ENCODE results near the gene RESP18.
"Not testable (repeated sequence)": the region's sequence is repeated elsewhere in the genome, so short reads cannot be mapped to it uniquely, and the experiment has no call there.

Gene RESP18

DNA sequence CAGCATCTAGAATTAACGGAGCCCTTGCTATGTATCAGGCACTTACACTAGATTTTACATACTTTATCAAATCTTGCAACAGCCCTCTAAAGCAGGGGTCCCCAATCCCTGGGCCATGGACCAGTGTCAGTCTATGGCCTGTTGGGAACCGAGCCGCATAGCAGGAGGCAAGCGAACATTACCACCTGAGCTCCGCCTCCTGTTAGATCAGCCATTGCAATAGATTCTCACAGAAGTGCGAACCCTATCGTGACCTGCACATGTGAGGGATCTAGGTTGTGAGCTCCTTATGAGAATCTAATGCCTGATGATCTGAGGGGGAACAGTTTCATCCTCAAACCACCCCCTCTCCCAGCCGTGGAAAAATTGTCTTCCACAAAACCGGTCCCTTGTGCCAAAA is 39.9 kb downstream of the RESP18 start:
- no peak for DNase-seq (ENCODE audit: low read depth in 2 of 2)

DNA sequence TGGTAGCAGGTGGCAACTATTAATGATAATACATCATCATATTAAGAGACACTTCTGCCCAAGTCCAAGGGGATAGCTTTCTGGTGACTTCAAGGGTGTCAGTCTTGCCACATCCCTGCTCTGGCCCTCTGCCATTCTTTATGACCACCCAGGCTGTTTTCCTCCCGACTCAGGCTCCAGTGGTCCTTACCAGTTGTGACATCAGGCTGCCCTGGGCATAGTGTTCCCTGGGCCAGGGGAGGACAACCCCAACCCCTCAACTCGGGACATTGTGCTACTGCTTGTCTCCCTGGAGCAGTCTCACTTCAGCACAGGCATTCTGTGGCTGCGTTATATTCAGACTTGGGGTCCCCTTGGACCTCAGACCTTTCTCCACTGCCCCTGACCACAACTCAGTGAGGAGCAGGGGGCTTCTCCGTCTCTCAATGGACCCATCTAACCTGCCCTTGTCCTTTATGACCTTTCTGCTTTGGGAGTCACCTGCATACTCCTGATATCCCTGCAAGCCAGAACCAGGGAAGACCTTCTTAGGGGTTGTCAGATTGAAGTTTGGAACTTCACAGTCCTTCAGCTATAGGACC is 40.5 kb downstream of the RESP18 start:
- no peak for DNase-seq (ENCODE audit: low read depth in 2 of 2)

DNA sequence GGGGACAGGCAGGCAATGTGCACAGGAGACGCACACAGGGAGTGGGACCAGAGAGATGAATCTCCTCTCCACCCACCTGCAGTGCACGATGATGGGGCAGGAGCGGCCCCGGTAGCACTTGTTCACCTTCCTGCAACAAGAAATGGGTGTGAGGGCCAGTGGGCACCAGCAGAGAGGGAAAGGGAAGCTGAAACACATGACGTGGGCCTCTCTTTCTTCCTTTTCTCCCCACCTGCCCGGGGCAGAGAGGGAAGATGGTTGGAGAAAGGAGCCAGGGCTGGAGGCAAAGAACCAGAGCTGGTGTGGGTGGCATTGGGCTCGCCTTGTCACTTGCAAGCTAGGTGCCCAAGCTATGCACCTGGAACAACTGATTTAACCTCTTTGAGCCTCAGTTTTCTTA is 41.1 kb downstream of the RESP18 start:
- DNase-seq (ENCODE audit: low read depth in 2 of 2): no peak

DNA sequence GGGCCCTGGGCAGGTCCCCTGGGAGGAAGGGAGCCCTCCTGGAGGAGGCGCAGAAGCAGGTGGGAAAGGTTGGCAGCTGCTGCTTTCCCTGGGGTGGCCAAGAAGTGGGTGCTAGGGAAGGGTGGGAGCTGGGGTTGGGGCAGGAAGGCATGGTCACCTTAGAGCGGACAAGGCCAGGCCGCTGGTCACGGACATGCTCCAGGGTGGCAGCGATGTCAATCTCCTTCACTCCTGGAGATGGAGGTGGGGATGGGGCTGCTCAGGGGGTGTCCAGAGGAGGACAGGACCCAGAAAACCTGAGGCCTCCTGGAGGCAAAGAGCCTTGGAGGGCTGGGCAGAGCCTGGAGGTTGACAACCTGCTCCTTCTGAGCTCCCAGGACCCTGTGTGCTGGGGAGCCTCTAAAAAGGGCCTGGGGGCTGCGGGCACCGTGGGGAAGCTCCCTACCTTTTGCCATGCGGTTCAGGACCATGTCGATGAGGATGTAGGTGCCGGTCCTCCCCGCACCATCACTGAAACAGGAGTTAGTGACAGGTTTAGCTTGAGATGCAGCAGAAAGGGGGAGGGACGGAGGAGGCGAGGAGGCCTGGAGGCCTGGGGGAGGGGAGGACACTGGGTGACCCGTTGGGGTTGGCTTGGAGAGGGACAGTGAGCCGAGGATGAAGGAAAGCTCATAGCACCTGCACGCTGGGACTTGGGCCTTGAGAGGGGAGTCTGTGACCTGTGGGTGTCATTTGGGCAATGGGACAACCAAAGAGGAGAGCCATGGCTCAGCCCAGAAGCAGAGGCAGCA is 42.0 kb downstream of the RESP18 start:
- no peak for DNase-seq (ENCODE audit: low read depth in 2 of 2)

DNA sequence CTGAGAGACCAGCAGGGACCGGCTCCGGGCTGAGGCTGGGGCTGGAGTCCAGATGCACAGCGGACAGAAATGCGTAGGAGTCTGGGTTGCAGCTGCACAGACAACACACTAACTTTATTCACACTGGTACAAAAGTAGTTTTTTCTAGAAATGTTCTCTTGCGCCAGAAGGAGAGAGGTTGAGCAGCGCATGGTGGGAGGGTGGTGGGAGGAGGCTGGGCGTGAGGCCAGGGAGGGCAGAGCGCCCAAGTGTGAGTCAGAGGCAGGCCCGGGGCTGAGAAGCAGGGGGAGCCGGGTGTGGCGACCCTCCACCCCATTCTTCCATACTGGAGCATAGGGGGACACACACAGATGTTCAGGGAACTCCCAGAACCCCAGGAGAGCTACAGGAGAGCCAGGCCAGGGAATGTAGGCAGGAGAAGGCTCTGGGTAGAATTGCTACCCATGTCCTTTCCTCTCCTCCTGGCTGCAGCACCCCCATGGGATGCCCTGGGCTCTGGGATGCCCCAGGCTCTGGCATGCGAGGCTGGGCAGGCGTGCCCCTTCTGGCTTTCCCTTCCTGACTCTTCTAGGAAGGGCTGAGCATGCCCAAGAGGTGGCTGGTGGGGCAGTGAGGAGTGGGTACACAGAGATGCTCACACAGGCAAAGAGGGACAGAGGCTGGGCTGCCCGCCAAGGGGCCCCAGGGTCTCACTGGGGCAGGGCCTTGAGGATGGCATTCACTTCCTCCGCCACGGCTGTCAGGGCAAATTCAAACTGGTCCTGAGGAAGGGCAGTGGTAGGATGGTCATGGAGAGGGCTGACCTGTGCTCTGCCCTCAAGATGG is 42.8 kb downstream of the RESP18 start:
- no peak for DNase-seq (ENCODE audit: low read depth in 2 of 2)

DNA sequence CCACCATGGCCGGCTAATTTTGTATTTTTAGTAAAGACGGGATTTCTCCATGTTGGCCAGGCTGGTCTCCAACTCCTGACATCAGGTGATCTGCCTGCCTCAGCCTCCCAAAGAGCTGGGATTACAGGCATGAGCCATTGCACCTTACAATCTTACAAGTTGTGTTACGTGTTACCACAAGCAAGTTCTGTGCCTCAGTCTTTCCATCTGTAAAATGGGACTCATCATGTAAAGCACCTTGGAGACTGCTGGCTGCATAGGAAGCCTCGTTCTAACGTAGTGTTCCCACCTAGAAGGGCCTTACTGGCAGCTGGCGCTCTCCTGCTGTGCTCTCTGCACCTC is 43.4 kb downstream of the RESP18 start:
- DNase-seq (ENCODE audit: low read depth in 2 of 2): no peak

DNA sequence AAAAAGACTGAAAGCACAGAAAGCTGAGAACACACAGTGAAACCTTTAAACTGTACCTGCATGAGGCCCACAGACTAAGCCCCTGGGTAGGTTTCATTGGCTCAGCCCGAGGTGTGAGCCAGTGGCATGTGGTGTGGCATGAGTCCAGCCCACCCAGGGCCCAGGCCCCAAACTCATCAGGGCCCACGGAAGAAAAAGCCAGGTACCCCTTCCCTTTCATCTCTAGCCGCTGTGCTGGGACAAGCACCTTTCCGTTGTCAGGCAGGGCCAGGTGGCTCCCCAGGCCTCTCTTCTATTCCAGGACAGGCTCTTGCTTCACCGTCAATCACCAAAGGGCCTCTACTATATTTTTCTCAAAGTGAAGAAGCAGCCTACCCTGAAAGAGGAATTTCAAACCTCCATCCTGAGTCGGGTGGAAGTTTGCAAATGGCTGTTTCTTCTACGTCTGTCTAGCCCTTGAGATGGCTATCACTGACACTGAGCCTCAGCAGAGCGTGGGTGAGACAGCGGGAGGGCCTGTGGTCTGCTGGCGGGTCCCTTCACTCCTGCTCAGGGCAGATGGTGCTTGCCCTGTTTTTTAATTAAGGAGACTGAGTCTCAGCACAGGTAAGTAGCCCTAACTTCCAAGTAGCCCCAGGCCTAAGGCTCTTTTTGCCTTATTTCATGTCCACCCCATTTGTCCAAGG is 44.8 kb downstream of the RESP18 start:
- DNase-seq (ENCODE audit: low read depth in 2 of 2): no peak

DNA sequence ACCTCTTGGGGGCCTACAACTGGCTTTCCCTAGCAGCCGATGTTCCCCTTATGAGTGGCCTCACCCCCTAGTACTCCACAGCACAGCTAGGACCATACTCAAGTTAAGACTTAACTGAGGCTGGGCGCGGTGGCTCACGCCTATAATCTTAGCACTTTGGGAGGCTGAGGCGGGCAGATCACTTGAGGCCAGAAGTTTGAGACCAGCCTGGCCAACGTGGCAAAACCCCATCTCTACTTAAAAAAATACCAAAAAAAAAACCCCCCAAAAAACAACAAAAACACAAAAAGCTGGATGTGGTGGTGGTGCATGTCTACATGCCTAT is 45.5 kb downstream of the RESP18 start:
- not testable (repeated sequence) for DNase-seq (ENCODE audit: low read depth in 2 of 2)

DNA sequence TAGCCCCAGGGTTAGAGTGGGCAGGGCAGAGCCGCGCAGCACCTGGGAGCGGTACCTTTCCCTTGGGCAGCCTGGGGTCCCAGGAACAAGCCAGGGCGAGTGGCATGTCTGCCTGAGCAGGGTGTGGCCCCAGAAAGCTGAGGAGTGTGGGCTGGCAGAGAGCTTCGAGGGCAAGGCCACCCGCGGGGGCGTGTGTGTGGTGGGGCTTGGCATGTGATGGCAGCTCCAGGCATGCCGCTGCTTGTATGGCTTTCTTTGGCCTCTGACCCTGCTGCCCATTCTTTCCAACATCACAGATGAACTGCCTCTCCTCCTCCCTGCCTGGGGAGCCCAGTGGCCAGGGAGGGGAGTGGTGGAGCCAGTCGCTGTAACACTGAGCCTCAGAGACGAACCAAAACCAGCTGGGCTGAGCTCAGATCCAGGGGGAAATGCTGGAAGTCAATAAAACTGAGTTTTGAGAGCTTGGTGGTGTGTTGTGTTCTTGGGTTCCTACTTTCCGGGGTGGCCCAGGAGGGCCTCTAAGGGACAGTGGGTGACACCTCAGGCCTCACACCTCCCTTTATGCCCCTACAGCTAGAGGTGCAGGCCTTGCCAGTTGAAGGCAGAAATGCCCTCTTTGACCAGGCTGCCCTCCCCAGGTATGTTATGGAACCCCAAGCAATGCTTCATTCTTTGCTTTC is 46.0 kb downstream of the RESP18 start:
- no peak for DNase-seq (ENCODE audit: low read depth in 2 of 2)

DNA sequence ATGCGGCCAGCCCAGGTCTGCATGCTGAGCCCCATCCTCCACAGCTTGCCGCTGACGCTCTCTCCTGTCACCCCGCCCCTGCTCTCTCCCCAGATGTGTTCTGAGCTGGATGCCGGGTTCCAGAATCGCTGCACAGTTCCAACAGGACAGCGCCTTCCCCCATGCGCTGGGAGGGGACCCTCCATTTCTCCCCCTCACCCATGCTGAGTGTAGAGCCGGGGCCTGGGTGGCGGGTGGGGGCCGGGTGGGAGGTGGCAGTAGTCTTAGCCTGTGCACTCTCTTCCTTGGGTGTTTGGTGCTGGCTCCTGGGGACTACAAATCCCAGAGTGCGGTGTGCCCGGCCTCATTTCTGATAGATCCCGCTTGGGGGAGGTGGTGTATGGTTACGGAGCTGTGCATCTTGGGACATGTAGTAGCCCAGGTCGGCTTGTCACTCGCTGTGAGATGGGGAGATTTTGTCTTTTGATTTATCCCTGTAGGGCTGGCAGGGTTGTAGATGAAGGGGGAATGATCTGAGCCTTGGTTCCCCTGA is 46.6 kb downstream of the RESP18 start:
- DNase-seq (ENCODE audit: low read depth in 2 of 2): no peak

DNA sequence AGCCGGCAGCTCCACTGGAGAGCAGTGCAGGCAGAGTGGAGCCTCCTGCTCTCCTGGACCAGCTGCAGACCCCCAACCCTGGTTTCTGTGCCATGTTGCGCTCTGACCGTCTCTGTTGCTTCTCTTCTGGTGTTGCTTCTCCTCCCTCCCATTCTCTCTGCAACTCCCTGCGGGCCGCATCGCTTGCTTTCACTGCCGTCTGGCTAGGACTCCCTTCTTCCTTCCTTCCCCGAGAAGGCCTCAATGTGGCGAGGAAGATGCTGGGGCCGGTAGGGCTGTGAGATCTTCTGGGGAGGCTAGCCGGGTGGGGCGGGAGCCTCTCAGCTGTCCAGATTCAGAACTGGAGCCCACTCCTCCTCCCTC is 47.2 kb downstream of the RESP18 start:
- DNase-seq (ENCODE audit: low read depth in 2 of 2): no peak

DNA sequence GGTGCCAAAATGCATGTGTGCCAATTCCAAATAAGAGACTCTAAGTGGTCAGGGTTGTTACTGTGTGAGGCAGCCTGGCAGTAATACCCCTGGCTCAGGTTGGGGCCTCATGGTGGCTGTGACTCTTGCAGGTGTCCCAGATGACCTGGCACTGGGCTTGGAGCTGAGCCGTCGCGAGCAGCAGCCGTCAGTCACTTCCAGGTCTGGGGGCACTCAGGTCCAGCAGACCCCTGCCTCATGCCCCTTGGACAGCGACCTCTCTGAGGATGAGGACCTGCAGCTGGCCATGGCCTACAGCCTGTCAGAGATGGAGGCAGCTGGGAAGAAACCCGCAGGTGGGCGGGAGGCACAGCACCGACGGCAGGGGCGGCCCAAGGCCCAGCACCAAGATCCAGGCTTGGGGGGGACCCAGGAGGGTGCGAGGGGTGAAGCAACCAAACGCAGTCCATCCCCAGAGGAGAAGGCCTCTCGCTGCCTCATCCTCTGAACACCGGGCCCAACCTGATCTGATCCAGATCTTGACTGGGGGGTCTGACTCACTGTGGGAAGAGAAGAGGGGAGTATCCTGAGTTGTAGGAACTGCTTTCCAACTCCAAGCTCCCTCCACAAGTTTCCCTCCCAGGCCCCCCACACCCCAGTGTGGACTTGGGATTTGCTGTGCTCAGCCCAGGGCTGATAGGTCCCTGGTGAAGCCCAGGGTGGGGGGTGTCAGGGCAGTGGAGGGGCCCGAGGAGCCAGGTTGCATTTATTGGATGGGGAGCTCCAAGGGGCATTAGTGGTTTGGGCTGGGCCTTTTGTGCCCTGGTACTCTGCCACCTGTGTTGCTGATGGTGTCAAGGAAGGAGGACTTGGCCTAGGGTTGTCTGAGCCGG is 47.8 kb downstream of the RESP18 start:
- no peak for DNase-seq (ENCODE audit: low read depth in 2 of 2)

DNA sequence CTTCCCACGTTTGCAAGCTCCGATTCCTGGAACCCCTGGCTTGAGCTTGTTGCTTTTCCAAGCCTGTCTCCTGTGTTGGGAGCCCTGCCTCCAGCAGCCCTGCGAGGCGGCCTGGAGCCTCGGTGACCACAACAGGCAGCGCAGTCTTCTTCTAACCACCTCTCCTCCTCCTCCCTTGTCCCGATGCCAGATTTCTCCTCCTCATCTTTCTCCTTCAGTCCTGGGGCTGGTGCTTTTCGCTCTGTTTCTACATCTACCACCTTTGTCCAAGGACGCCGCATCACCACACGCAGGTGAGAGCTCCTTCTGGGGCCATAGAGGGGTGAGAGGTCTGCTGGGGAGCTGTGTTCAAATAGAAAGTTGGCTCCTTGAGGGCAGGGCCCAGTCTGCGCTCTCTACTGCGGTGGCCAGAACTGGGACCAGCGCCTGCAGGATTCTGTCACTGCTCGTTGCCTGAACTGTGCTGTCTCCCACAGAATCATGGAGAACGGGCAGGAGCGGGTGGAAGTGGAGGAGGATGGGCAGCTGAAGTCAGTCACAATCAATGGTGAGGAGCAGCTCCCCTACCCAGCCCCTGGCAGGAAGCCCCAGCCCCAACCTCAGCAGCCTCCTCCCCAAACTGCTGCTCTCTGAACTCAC is 49.5 kb downstream of the RESP18 start:
- DNase-seq (ENCODE audit: low read depth in 2 of 2): no peak

DNA sequence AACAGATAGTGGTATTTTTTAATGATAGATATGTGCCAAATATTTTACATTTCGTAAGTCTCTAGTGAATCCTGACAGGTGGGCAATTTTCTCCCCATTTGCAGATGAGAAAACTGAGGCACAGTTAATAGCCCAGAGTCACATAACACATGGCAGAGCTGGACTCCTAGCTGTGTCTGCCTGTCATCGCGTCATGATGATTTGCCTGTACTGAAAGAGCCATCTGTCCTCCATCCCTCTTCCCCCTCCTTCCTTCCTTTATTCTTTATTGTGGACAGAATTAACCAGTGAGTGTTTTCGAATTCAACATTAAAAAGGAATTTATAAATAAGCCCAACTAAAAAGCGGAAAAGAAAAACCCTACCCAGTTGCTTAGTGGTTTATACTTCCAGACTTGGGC is 50.2 kb downstream of the RESP18 start:
- DNase-seq (ENCODE audit: low read depth in 2 of 2): no peak

DNA sequence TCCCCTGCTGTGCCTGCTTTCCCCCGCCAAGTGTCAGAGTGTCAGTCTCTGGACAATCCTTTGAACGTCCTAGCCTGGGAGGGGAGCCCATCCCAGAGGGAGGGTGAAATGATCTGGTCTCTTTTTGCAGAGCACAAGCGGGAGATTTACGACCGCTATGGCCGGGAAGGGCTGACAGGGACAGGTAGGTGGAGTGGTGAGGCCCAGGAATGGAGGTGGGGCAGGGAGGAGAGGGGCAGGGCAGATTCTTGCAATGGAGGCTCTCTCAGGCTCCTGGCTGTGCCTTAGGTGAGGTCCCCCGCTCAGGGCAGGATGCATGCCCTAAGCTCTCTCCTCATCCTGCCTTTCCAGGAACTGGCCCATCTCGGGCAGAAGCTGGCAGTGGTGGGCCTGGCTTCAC is 51.0 kb downstream of the RESP18 start:
- no peak for DNase-seq (ENCODE audit: low read depth in 2 of 2)

DNA sequence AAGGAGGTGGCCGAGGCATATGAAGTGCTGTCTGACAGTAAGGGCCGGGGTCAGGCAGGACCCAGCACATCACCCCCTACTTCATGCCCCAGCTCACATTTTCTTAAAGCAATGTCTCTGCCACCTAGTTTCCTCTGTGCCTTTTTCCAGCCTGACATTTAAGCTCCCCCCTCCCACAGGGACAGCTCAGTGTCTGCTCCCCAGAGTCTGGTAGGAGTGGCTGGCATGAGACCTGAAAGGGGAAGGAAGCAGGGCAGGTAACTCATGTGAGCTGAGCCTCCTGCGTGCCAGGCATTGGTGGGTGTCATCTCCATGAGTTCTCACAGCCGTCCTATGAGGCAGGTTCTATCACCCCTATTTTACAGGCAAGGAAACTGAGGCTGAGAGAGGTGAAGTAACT is 51.9 kb downstream of the RESP18 start:
- no peak for DNase-seq (ENCODE audit: low read depth in 2 of 2)

DNA sequence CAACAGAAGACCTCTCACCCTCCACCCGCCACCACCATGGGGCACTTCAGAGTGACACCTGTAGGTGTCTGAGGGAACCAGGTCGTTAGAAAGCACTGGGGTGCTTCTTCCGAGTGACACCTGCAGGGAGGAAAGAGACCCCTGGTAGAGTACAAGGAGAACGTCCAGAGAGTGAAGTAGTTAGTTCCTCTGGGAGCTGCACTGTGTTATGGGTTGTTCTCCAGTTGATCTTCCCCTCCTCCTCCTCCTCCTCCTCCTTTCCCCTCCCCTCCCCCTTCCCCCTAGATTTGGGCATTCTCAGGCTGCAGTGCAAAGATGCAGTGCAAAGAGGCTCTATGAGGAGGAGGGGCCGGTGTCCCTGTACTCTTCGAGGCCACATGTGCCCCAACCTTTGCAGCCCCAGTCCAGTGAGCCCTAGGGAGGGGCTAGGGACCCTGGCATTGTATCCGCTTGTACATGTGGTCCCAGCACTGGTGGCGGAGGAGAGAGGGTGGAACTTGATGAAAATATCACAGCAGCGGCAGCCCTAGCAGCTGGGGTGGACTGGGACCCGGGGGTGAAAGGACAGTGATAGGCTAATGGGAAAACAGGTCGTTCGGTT is 52.5 kb downstream of the RESP18 start:
- no peak for DNase-seq (ENCODE audit: low read depth in 2 of 2)

DNA sequence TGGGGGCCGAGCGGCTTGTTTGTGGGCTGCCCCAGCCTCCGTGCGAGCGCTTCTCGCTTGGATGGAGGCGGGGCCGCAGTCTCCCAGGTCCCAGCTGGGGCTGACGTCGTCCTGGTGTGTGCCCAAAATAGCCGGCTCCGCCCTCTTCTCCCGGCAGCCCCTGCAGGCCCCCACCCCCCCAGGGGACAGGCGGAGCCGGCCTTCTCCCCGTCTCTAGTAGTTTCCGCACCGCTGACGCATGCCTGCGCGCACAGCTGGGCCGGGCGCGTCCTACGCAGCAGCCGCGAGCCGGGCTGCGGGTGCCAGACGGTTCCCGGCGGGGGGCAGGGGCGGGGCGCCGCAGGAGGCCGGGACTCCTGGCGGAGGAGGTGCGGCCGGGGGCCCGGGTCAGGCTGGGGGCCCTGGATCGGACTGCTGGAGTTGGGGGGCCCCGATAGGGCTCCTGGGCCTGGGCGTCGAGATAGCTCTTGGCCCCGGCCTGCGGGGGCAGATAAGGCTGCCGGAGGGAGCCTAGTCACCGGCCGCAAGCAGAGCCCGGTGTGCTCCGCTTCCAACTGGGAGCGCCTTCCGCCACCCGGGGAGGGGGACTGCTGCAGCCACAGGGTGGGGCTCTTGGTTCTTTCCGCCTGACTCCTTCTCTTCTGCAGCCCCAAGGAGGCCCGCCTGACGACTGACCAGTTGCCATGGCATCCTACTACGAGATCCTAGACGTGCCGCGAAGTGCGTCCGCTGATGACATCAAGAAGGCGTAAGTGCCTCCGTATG is 53.2 kb downstream of the RESP18 start, which contains the start of gene DNAJB2:
Gene DNAJB2, plus strand, starts transcription at position 216 of the 765 bp plus-strand sequence. Its CDS starts 468 bp downstream, at position 684.
- DNase-seq (ENCODE audit: low read depth in 2 of 2): peak; percentile 98 to 99

DNA sequence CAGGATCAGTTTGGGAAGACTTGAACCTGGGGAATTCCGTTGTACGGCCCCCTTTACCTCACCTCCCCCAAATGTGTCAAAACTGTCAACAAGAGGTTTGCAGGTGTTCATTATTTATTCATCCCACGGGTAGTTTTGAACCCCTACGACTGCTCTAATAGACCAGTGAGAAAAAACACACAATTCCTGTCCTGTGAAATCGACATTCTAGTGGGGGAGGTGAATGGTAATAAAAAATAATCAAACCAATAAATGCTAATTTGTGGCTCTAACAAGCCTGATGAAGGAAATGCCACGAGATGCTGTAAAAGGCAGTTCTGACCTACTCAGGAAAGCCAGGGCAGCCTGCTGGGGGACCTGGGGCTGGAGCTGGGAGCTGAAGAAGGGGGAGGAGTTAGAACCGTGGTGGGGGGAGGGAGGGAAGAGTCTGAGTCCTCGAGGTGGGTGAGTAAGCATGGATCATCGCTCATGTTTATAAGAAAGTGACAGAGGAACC is 53.8 kb downstream of the RESP18 start:
- DNase-seq (ENCODE audit: low read depth in 2 of 2): no peak

Data from activated CD8-positive, alpha-beta memory T cell treated with anti-CD3 and anti-CD28 coated beads for 4 hours (primary cell).